Retinal pigment epithelial cell (primary cell): ENCODE results near the gene TMLHE.

Experiments used
- DNase-seq: peaks from one replicate; pipeline ENCODE4 v3.0.0-alpha.2; 2010; ENCODE audit warnings: low read depth
- H3K4me3 ChIP-seq: 2 replicates; pipeline ENCODE4 v1.5.1; 2011; ENCODE audit warnings: mild to moderate bottlenecking, low read length, control low read depth, moderate library complexity
- TF ChIP-seq, protein P1 (sequence below): conservative IDR thresholded peaks from 2 replicates; pipeline ENCODE4 v1.5.1; 2011; ENCODE audit warnings: low read depth, low read length, control low read depth, inconsistent platforms

TMLHE gene

DNA sequence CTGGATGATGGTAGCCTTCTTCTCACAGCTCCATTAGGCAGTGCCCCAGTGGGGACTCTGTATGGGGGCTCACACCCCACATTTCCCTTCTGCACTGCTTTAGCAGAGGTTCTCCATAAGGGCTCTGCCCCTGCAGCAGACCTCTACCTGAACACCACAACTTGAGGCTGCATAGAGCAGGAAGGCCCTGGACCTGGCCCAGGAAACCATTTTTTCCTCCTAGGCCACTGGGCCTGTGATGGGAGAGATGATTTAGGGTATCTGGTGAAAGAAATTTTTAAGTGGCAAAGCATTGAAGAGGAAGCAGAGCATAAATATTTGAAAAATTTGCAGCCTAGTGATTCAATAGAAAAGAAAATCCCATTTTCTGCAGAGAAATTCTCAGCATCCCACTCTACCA is 171.7 kb downstream of the TMLHE start:
- no peak overlapping the region for H3K4me3 ChIP-seq
- DNase-seq, result no peak
- TF ChIP-seq, protein P1, sequence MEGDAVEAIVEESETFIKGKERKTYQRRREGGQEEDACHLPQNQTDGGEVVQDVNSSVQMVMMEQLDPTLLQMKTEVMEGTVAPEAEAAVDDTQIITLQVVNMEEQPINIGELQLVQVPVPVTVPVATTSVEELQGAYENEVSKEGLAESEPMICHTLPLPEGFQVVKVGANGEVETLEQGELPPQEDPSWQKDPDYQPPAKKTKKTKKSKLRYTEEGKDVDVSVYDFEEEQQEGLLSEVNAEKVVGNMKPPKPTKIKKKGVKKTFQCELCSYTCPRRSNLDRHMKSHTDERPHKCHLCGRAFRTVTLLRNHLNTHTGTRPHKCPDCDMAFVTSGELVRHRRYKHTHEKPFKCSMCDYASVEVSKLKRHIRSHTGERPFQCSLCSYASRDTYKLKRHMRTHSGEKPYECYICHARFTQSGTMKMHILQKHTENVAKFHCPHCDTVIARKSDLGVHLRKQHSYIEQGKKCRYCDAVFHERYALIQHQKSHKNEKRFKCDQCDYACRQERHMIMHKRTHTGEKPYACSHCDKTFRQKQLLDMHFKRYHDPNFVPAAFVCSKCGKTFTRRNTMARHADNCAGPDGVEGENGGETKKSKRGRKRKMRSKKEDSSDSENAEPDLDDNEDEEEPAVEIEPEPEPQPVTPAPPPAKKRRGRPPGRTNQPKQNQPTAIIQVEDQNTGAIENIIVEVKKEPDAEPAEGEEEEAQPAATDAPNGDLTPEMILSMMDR, result no peak
